Upper lobe of left lung (tissue), 4 donors: ENCODE data around the gene BMAL1.

Experiments used
- EP300 ChIP-seq, 4 donors: sonication (generic); formaldehyde crosslinking; IDR thresholded peaks; one replicate each; pipeline ENCODE4 v1.5.1; 2017; ENCODE audit warnings: antibody characterized with exemption in 4 of 4, control low read depth in 2 of 4
- POLR2A ChIP-seq, 4 donors: fragments of 450-650 bp; IDR thresholded peaks; one replicate each; pipeline ENCODE4 v1.5.1; 2016 to 2017; ENCODE audit warnings: antibody characterized with exemption in 4 of 4, mild to moderate bottlenecking in 2 of 4
- POLR2AphosphoS5 ChIP-seq, 2 donors: sonication (generic); formaldehyde crosslinking; IDR thresholded peaks; one replicate each; pipeline ENCODE4 v1.5.1; 2017; ENCODE audit warnings: antibody characterized with exemption in 2 of 2
- TF ChIP-seq, protein P1 (sequence below), 6 experiments: fragments of 450-650 bp in 4 of 6; fragments of 200-600 bp in 2 of 6; sonication (generic) in 2 of 6; IDR thresholded peaks; one replicate each; pipeline ENCODE4 v1.5.1; 2016 to 2019; ENCODE audit warnings: antibody characterized with exemption in 6 of 6

DNA sequence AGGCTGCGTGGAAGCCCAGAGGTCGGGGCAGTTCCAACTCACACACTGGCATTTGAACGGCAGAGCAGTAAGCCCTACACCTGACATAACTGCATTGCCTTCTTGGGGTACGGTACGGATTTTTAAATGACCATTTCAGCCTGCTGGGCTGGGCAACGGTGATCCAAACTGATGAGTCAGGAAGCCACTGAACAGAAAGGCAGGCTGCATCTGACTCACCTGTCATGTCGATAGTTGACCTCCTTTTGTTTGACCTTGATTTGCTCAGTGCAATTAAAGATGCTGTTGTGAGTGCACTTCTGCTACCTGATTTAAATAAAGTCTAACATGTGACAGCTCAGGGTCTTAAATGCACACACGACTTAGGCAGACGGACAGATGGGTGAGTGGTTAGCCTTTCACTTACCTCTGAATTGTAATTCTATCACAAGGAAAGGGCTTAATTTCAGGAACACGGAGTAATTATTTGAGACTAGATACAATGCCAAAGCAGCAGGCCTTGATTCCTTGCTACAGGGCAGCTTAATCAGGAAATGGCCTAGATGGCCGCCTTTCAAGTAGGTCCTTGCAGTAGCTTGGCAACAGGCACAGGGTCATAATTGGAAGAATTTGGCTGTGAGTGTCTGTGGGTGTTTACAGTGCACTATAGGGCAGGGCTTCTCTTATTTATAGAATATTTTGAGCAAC, 52.2 kb downstream of the BMAL1 start:
- TF ChIP-seq, protein P1, sequence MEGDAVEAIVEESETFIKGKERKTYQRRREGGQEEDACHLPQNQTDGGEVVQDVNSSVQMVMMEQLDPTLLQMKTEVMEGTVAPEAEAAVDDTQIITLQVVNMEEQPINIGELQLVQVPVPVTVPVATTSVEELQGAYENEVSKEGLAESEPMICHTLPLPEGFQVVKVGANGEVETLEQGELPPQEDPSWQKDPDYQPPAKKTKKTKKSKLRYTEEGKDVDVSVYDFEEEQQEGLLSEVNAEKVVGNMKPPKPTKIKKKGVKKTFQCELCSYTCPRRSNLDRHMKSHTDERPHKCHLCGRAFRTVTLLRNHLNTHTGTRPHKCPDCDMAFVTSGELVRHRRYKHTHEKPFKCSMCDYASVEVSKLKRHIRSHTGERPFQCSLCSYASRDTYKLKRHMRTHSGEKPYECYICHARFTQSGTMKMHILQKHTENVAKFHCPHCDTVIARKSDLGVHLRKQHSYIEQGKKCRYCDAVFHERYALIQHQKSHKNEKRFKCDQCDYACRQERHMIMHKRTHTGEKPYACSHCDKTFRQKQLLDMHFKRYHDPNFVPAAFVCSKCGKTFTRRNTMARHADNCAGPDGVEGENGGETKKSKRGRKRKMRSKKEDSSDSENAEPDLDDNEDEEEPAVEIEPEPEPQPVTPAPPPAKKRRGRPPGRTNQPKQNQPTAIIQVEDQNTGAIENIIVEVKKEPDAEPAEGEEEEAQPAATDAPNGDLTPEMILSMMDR (IDR thresholded peaks at IDR 0.05): no peak
- no peak for TF ChIP-seq POLR2A (IDR thresholded peaks at IDR 0.05)
- TF ChIP-seq POLR2AphosphoS5 (IDR thresholded peaks at IDR 0.05): no peak
- TF ChIP-seq EP300 (IDR thresholded peaks at IDR 0.05): peak in 1 of 4 donors; percentile 39
